Liver (tissue), 9 donors: Measurements from ENCODE around the gene STK4. TPM values are rescaled to one million over a fixed set of nuclear protein-coding genes. Genes with fewer than 3 reads are reported as not detected.
"Not testable (repeated sequence)": the region's sequence is repeated elsewhere in the genome, so short reads cannot be mapped to it uniquely, and the experiment has no call there.

Experiments used
- DNase-seq: peaks from one replicate; pipeline ENCODE4 v3.0.0-alpha.2; 2017; ENCODE audit warnings: low spot score
- H3K27ac ChIP-seq, 2 donors: one replicate each; pipeline ENCODE4 v1.7.0; 2013; ENCODE audit warnings: inconsistent platforms in 2 of 2, low read length in 2 of 2, control low read depth in 1 of 2, low read depth in 1 of 2, mild to moderate bottlenecking in 1 of 2
- H3K27me3 ChIP-seq, 4 donors: one replicate each; pipeline versions ENCODE4 v1.6.1 to v1.7.0; 2013; ENCODE audit warnings: low read length in 3 of 4, inconsistent platforms in 1 of 4, mild to moderate bottlenecking in 1 of 4, moderate library complexity in 1 of 4; ENCODE audit not compliant: control insufficient read depth in 4 of 4, insufficient read depth in 4 of 4
- H3K36me3 ChIP-seq, 4 donors: one replicate each; pipeline versions ENCODE4 v1.6.1 to v1.7.0; 2013; ENCODE audit warnings: low read length in 3 of 4, mild to moderate bottlenecking in 3 of 4, low read depth in 1 of 4, moderate library complexity in 1 of 4; ENCODE audit not compliant: control insufficient read depth in 4 of 4, insufficient read depth in 3 of 4
- H3K4me1 ChIP-seq, 4 donors: one replicate each; pipeline versions ENCODE4 v1.6.1 to v1.7.0; 2013; ENCODE audit warnings: low read length in 3 of 4, mild to moderate bottlenecking in 3 of 4, moderate library complexity in 1 of 4; ENCODE audit not compliant: control insufficient read depth in 4 of 4, insufficient read depth in 4 of 4
- H3K4me3 ChIP-seq, 3 donors: one replicate each; pipeline versions ENCODE4 v1.6.1 to v1.7.0; 2013; ENCODE audit warnings: low read length in 3 of 3, control low read depth in 1 of 3, low read depth in 1 of 3, mild to moderate bottlenecking in 1 of 3
- H3K9ac ChIP-seq, 2 donors: one replicate each; pipeline ENCODE4 v1.7.0; 2013; ENCODE audit warnings: low read length in 2 of 2, mild to moderate bottlenecking in 2 of 2, moderate library complexity in 2 of 2, control low read depth in 1 of 2, low read depth in 1 of 2
- H3K9me3 ChIP-seq, 4 donors: one replicate each; pipeline versions ENCODE4 v1.6.1 to v1.7.0; 2013; ENCODE audit warnings: low read length in 3 of 4; ENCODE audit not compliant: control insufficient read depth in 4 of 4
- ATF3 ChIP-seq: IDR thresholded peaks from 2 replicates; pipeline ENCODE4 v1.6.1; 2016; ENCODE audit warnings: antibody characterized with exemption
- CTCF ChIP-seq: fragments of 150-350 bp; IDR thresholded peaks from 2 replicates; pipeline ENCODE4 v1.5.1; 2017; ENCODE audit warnings: improper control_type of control experiment, low read depth, low read length; ENCODE audit not compliant: missing input control
- EGR1 ChIP-seq, 2 donors: IDR thresholded peaks; 2 replicates each; pipeline ENCODE4 v1.6.1; 2016 to 2018; ENCODE audit warnings: antibody characterized with exemption in 2 of 2, low read depth in 2 of 2
- FOXA1 ChIP-seq: IDR thresholded peaks from 2 replicates; pipeline ENCODE4 v1.6.1; 2016; ENCODE audit warnings: antibody characterized with exemption
- FOXA2 ChIP-seq: IDR thresholded peaks from 2 replicates; pipeline ENCODE4 v1.6.1; 2016; ENCODE audit warnings: antibody characterized with exemption
- GABPA ChIP-seq, 2 donors: IDR thresholded peaks in 1 of 2; conservative IDR thresholded peaks in 1 of 2; 2 replicates each; pipeline ENCODE4 v1.6.1; 2016; ENCODE audit warnings: antibody characterized with exemption in 2 of 2, mild to moderate bottlenecking in 1 of 2, moderate library complexity in 1 of 2
- HNF4A ChIP-seq, 2 donors: conservative IDR thresholded peaks; 2 replicates each; pipeline ENCODE4 v1.6.1; 2016; ENCODE audit warnings: antibody characterized with exemption in 2 of 2, mild to moderate bottlenecking in 2 of 2
- HNF4G ChIP-seq: IDR thresholded peaks from 2 replicates; pipeline ENCODE4 v1.6.1; 2016; ENCODE audit warnings: antibody characterized with exemption
- JUND ChIP-seq, 2 donors: IDR thresholded peaks; 2 replicates each; pipeline ENCODE4 v1.6.1; 2016; ENCODE audit warnings: antibody characterized with exemption in 2 of 2
- MAX ChIP-seq: IDR thresholded peaks from 2 replicates; pipeline ENCODE4 v1.6.1; 2016; ENCODE audit warnings: antibody characterized with exemption
- NR2F2 ChIP-seq: IDR thresholded peaks from 2 replicates; pipeline ENCODE4 v1.6.1; 2016; ENCODE audit warnings: antibody characterized with exemption
- RAD21 ChIP-seq, 2 donors: IDR thresholded peaks; 2 replicates each; pipeline ENCODE4 v1.6.1; 2016; ENCODE audit warnings: antibody characterized with exemption in 2 of 2, mild to moderate bottlenecking in 2 of 2
- REST ChIP-seq: IDR thresholded peaks from 2 replicates; pipeline ENCODE4 v1.6.1; 2016; ENCODE audit warnings: antibody characterized with exemption, mild to moderate bottlenecking
- RXRA ChIP-seq, 2 donors: IDR thresholded peaks; 2 replicates each; pipeline ENCODE4 v1.6.1; 2017 to 2018; ENCODE audit warnings: antibody characterized with exemption in 2 of 2, mild to moderate bottlenecking in 1 of 2
- SP1 ChIP-seq: IDR thresholded peaks from 2 replicates; pipeline ENCODE4 v1.6.1; 2018; ENCODE audit warnings: antibody characterized with exemption, mild to moderate bottlenecking
- TAF1 ChIP-seq: conservative IDR thresholded peaks from 2 replicates; pipeline ENCODE4 v1.6.1; 2016; ENCODE audit warnings: antibody characterized with exemption, mild to moderate bottlenecking
- YY1 ChIP-seq: IDR thresholded peaks from 2 replicates; pipeline ENCODE4 v1.6.1; 2016; ENCODE audit warnings: antibody characterized with exemption, mild to moderate bottlenecking
- WGBS: extraction: QIAGEN DNeasy Blood & Tissue Kit; methylation state at CpG from one replicate; pipeline ENCODE4 v1.1.7; 2013; 5-methylcytosine and 5-hydroxymethylcytosine counted together
- polyA plus RNA-seq, 2 donors: library from polyadenylated mRNA; stranded (reverse) in 1 of 2; unstranded in 1 of 2; fragments of 200-250 nt in 1 of 2; fragments of >200 nt in 1 of 2; fragmentation: Nextera tagmentation in 1 of 2; extraction: Ambion mirVana in 1 of 2; gene quantifications; one replicate each; pipeline versions ENCODE4 v1.2.1 to v1.2.3, GENCODE V29; 2013 to 2015
- total RNA-seq, 2 donors: library from RNA; depleted of rRNA; stranded (reverse); fragments of >200 nt; gene quantifications; one replicate each; pipeline ENCODE4 v1.2.3, GENCODE V29; 2014
- TF ChIP-seq, protein P1 (sequence below): IDR thresholded peaks from 2 replicates; pipeline ENCODE4 v1.6.1; 2016; ENCODE audit warnings: antibody characterized with exemption
- donor health status: healthy.
- donor health status: healthy.
- donor health status: healthy.
- donor health status: healthy.
- donor health status: healthy.

Gene STK4
- total and polyA plus RNA-seq, 4 donors = 3.7 to 20.8 (median 13.9) TPM

- peak; percentile 79 for TF ChIP-seq REST
- TF ChIP-seq JUND (IDR thresholded peaks at IDR 0.05) = no peak
- no peak for TF ChIP-seq ATF3
- peak in 1 of 2 donors; percentile 57 for TF ChIP-seq HNF4A (conservative IDR thresholded peaks at IDR 0.05)
- no peak for TF ChIP-seq GABPA (IDR thresholded peaks at IDR 0.05 in 1 of 2, conservative IDR thresholded peaks at IDR 0.05 in 1 of 2)
- no peak for TF ChIP-seq HNF4G
- TF ChIP-seq YY1 = peak; percentile 64
Observed at GRCh38 chr20:45020236-45020886, 54.0 kb downstream of the STK4 start (continued).

DNA sequence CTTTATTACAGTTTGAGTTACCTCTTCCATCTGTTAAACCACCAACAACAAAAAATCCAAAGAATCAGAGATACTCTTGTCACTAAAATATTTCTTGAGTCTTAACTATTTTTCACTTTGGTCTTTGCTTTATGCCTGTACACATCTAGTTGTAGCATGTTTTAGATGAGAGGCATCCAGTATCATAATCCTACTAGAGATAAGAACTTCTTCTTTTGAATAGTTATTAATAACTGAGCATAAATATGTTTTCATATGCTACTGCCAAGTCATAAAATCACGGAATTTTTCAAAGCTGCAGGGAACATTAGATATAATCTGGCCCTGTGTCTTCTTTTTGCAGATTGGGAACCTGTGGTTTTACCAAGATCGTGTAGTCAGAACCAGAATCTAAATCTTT is 55.3 kb downstream of the STK4 start:
- Histone ChIP-seq H3K36me3 (peaks cover 0 to 10% (median 1%) of the 10 kb centered on the region in 4 donors), H3K4me3 (no peak overlapping the region), H3K4me1 (peaks cover 0 to 3% (median 0%) of the 10 kb centered on the region in 4 donors), H3K9me3 (no peaks in the 10 kb centered on the region), H3K9ac (no peak overlapping the region), H3K27ac (no peak overlapping the region), H3K27me3 (no peaks in the 10 kb centered on the region)
- no peak for TF ChIP-seq FOXA2
- TF ChIP-seq CTCF = no peak
- TF ChIP-seq TAF1 = no peak
- no peak for TF ChIP-seq MAX
- TF ChIP-seq NR2F2 = no peak
- TF ChIP-seq HNF4G = no peak
- TF ChIP-seq, protein P1, sequence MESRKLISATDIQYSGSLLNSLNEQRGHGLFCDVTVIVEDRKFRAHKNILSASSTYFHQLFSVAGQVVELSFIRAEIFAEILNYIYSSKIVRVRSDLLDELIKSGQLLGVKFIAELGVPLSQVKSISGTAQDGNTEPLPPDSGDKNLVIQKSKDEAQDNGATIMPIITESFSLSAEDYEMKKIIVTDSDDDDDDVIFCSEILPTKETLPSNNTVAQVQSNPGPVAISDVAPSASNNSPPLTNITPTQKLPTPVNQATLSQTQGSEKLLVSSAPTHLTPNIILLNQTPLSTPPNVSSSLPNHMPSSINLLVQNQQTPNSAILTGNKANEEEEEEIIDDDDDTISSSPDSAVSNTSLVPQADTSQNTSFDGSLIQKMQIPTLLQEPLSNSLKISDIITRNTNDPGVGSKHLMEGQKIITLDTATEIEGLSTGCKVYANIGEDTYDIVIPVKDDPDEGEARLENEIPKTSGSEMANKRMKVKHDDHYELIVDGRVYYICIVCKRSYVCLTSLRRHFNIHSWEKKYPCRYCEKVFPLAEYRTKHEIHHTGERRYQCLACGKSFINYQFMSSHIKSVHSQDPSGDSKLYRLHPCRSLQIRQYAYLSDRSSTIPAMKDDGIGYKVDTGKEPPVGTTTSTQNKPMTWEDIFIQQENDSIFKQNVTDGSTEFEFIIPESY = no peak
- TF ChIP-seq REST = no peak
- TF ChIP-seq HNF4A (conservative IDR thresholded peaks at IDR 0.05) = no peak
- no peak for TF ChIP-seq FOXA1
- no peak for TF ChIP-seq GABPA (IDR thresholded peaks at IDR 0.05 in 1 of 2, conservative IDR thresholded peaks at IDR 0.05 in 1 of 2)
- no peak for TF ChIP-seq ATF3
- no peak for TF ChIP-seq RXRA (IDR thresholded peaks at IDR 0.05)
- TF ChIP-seq JUND (IDR thresholded peaks at IDR 0.05) = no peak
- no peak for TF ChIP-seq EGR1 (IDR thresholded peaks at IDR 0.05; ENCODE audit: low read depth in 2 of 2)
- TF ChIP-seq RAD21 (IDR thresholded peaks at IDR 0.05) = no peak
- no peak for TF ChIP-seq YY1
- TF ChIP-seq SP1 = no peak
- 90% methylated on average over 2 of the region's 2 CpGs for WGBS
- DNase-seq = no peak

- H3K9ac ChIP-seq, H3K36me3 ChIP-seq, DNase-seq, H3K27me3 ChIP-seq, H3K27ac ChIP-seq, H3K4me1 ChIP-seq, H3K9me3 ChIP-seq, H3K4me3 ChIP-seq: not testable (repeated sequence)
- WGBS = 86% methylated on average over 2 of the region's 2 CpGs
Observed at GRCh38 chr20:45023140-45023539, 56.8 kb downstream of the STK4 start.
